Measurements from ENCODE around the gene RPTN.

RPTN gene

GRCh38 chr1:152159144-152159543, at the start of gene RPTN:
Gene RPTN, minus strand, starts transcription at chr1:152159228. Its CDS starts 1,339 bp downstream, at chr1:152157889.
- no peak for DNase-seq

- no peak for DNase-seq
These were observed 40.0 kb upstream of the RPTN start for GRCh38 chr1:152198982-152199381.

- no peak for DNase-seq
These were observed 38.4 kb upstream of the RPTN start for GRCh38 chr1:152197361-152197941.

- no peak for DNase-seq
These were observed 32.7 kb upstream of the RPTN start for GRCh38 chr1:152191711-152192110.

GRCh38 chr1:152191260-152191659, 32.2 kb upstream of the RPTN start:
- DNase-seq, result no peak

- DNase-seq, result no peak
These were observed 31.6 kb upstream of the RPTN start for GRCh38 chr1:152190589-152190988.

GRCh38 chr1:152189657-152190442, 30.8 kb upstream of the RPTN start:
- peak; percentile 77 for DNase-seq

GRCh38 chr1:152188673-152189591, 29.9 kb upstream of the RPTN start:
- peak; percentile 78 for DNase-seq

- DNase-seq, result no peak
These were observed 27.7 kb upstream of the RPTN start for GRCh38 chr1:152186556-152187285.

GRCh38 chr1:152185544-152186391, 26.7 kb upstream of the RPTN start:
- DNase-seq, result peak; percentile 62

- no peak for DNase-seq
These were observed 23.9 kb upstream of the RPTN start for GRCh38 chr1:152182944-152183361.

GRCh38 chr1:152182431-152182830, 23.4 kb upstream of the RPTN start:
- peak; percentile 11 for DNase-seq

- no peak for DNase-seq
These were observed 20.5 kb upstream of the RPTN start for GRCh38 chr1:152179566-152179965.

GRCh38 chr1:152170287-152170905, 11.4 kb upstream of the RPTN start:
- no peak for DNase-seq

- no peak for DNase-seq
These were observed 10.5 kb upstream of the RPTN start for GRCh38 chr1:152169366-152170025.

- DNase-seq, result no peak
These were observed 9.5 kb upstream of the RPTN start for GRCh38 chr1:152168535-152168868.

GRCh38 chr1:152167835-152168534, 9.0 kb upstream of the RPTN start:
- no peak for DNase-seq

GRCh38 chr1:152166966-152167365, 7.9 kb upstream of the RPTN start:
- no peak for DNase-seq

GRCh38 chr1:152165286-152166077, 6.5 kb upstream of the RPTN start:
- DNase-seq, result no peak
